Stimulated activated CD8-positive, alpha-beta memory T cell treated with anti-CD3 and anti-CD28 coated beads, Interleukin-12 subunit alpha, Interleukin-12 subunit beta, amount 100 ng/mL, for 4 hours (primary cell): ENCODE data around the gene ARHGAP15.

Experiments
- DNase-seq: peaks from one replicate; pipeline ENCODE4 v3.0.0-alpha.2; 2020; ENCODE audit warnings: low read depth

ARHGAP15 gene

DNA sequence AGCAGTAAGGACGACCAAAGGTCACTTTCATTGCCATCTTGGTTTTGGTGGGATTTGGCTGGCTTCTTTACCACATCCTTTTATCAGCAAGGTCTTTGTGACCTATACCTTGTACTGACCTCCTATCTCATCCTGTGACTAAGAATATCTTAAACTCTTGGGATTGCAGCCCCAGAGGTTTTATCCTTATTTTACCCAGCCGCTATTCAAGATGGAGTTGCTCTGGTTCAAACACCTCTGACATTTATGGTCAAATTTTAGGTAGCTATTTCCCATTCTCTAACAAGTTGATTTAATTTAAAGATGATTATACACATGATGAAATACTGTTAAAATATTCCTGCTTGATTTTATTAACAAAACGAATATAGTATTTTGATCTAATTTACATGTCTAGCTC is 326.1 kb downstream of the ARHGAP15 start:
- no peak for DNase-seq

DNA sequence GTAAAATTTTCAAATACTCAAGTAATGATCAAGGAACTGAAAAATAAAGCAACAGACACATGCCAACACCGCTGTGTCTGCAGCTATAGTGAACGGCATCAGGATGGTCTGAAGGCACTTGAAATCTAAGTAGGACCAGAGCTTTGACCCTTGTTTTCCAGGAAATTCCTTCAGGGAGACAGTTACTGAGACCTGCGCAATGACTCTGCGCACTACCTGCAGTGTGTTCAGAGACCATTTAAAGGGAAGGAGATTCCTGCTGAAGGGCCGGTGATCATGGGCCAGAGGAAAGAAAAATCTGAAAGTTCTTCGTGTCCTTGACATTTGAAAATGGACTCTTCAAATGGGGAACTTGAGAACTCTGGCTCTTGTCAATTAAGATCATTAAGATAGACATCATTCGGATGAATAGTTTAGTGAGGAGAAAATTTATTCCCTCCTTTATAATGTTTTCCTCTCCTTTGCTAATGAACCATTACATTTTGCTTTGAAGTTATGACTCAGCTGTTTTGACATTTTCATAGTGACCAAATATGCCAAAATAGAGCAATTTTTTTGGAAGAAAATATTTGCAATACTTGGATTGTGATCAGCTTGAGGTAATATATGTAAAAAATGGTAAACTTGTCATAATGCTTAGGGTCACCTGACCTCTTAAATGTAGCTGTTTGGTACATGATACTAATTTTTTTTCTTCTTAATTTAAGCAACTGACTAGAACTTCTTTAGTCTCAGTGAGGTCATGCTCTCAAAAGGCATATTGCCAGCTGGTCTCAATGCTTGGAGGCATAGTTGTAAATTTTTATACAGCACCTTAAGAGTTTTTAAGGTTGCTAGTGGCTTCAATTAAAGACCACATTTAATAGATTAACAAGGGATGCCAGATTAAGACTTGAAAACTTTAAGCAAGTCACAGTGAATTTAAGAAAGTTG is 329.3 kb downstream of the ARHGAP15 start:
- no peak for DNase-seq

DNA sequence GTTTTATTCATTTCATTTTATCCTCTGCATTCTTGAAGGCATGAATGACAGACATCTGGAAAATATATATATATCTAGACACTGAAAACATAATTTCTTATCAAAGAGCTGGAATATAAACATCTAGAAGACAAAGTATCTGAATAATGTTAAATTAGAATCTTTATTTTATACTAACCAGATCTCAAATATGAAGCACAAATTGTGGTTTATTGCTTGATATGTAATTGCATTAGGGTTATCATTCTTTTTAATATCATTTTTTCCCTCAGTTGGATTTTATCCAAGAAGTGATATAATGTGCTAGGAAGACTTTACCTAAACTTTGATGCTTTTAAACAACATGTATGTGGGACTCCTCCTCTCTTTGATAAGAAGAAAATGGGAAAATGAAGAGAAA is 331.2 kb downstream of the ARHGAP15 start:
- DNase-seq = no peak

DNA sequence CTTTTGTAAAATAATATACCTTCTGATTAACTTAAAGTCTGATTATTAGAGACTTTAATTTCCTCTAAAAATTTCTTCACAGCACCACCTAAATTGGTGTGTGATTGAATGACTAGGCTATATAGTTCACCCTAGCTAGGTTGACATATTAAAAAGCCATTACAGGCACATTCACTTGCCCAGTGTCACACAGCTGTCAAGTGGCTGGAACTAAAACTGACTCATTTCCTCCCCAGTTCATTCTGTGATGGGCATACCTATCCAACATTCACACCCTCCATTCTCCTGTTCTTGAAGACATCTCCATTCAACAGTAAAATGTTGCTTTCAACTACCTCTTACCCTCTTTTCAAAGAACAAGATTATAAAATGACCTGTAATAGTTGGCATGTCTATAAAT is 334.5 kb downstream of the ARHGAP15 start:
- DNase-seq = no peak

DNA sequence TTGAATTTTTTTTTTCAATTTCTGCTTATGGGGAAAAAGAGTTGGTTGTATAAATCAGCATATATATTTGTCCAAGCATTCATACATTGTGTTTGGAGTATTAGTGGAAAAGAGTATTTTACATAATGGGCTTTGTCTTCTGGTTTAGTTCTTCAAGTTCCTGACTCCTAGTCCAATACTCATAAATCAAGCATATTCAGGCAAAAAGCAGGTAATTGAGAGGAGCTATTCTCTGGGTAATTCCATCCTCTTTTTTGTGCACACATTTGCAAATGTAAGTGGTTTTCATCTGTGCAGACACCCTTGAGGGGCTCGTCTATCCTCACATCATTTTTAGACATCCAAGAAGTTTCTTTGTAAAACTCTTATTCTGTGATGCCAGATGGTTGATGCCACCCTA is 337.2 kb downstream of the ARHGAP15 start:
- DNase-seq = no peak

DNA sequence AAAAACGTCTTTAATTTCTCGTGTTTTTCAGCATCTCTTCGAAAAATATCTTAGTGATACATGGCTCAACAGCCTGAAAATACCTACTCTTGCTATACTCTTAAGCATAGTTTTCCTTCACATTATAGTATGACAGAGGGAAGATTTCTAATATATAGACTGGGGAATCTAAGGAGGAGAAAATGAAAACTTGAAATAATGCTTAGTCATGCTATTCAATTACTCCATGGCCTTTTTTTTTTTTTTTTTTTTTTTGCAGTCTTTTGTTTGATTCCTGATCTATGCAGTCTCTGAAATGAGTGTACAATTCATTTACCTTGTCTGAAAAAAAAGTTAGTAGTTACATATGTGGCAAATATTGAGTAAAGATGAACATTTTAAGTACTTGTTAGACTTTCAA is 337.8 kb downstream of the ARHGAP15 start:
- no peak for DNase-seq

DNA sequence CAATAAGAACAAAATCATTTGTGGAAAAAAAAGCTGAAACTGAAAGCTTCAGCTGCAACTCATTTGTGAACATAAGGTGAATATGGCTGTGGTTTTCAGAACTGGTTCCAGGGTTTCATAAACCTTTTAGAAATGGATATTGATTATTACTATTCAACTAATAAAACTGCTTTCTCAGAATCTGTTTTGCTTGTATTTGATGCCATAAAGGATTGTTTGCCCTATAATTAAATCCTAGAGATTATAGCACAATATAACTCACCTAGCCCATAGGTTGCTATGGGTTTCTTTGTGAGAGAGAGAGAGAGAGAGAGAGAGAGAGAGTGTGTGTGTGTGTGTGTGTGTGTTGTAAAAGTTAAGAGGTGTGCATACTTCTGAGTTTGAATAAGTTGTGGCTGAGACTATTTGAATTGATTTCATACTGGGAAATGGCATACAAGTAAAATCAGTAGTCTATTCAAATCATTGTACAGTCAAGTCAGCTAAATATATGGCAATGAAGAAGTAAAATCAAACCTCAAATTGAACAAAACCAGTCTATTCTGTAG is 339.2 kb downstream of the ARHGAP15 start:
- no peak for DNase-seq

DNA sequence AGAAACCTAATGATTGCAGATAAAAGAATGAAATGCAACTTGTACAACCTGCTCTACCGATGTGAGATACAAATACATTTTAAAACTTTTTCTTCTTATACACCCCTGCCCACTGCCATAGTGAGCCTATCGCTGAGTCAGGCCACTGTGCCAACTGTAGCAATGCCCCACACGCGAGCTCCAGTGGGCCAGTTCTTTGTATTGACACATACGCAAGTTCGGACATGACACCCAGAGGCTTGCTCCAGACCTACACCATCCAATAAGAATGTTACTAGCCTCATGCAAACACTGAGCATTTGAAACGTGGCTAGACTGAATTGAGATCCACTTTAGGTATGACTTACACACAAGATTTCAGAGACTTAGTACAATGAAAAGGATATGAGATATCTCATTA is 340.1 kb downstream of the ARHGAP15 start:
- no peak for DNase-seq

DNA sequence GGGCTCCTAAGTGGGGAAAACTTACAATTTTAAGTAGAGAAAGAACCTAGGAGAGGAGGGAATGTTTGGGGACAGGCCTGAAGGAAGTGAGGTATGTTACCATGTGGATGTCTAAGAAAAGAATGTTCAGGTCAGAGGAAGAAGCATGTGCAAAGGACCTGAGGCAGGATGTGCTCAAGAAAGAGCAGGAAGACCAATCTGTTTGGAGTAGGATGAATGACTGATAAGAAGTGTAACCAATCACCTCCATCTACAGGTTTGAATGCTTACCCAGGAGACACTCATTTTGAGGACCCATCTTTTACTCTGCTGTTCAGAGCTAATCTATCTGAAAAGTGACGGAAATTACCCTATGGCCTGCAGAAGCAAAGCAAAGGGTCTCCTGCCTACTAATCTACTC is 342.3 kb downstream of the ARHGAP15 start:
- DNase-seq = no peak

DNA sequence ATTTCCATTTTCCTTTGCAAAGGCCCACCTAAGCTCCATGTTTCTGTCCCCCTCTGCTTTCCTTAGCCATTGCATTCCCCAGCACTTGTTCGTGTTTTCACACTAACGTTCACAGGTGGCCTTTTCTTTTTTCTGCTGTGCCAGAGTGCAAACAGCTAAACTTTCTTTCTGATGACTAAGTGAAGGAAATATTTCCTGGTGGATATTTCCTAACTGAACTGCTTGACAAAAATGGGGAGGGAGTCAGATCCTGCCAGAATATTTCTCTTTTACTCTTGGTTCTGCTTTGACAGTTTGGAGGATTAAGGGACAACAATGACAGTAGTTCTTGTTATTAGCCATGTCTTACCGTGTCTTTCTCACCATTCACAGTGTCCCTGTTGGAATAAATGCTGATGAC is 344.0 kb downstream of the ARHGAP15 start:
- no peak for DNase-seq

DNA sequence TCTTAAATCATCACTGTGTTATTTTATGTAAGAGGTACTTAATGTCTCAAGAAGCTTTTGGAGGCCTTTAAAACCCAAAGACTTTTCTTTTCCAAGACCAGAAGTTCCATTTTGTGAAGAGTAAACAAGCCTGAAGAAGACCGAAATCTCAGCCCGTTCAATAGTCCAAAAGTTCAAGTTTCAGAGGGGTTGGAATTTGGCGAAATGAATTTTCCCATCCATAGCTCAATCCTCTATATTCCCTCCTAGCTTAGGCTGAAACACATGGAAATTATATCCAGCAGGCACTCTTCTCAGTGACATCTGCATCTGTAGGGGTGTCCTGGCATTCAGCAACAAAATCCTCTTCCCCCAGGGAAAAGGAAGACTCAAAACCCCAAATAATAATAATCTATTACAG is 344.6 kb downstream of the ARHGAP15 start:
- DNase-seq = no peak

DNA sequence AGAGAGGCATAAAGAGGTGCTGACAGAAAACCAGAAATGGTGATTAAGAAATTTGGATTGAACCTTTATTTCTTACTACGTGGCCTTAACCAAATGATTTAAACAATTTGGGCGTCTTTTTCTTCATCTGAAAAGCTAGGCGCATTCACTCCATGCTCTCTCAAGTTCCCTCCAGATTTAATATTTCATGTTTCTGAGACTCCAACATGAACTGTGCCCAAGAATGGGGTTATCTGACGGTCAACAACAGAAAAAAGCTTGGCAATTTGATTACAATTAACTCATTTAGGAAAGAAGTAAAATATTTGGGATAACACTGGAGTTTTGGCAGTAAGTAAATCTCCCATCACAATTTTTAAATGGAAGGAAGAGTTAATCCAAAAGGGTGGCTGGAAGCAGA is 345.4 kb downstream of the ARHGAP15 start:
- DNase-seq = no peak

DNA sequence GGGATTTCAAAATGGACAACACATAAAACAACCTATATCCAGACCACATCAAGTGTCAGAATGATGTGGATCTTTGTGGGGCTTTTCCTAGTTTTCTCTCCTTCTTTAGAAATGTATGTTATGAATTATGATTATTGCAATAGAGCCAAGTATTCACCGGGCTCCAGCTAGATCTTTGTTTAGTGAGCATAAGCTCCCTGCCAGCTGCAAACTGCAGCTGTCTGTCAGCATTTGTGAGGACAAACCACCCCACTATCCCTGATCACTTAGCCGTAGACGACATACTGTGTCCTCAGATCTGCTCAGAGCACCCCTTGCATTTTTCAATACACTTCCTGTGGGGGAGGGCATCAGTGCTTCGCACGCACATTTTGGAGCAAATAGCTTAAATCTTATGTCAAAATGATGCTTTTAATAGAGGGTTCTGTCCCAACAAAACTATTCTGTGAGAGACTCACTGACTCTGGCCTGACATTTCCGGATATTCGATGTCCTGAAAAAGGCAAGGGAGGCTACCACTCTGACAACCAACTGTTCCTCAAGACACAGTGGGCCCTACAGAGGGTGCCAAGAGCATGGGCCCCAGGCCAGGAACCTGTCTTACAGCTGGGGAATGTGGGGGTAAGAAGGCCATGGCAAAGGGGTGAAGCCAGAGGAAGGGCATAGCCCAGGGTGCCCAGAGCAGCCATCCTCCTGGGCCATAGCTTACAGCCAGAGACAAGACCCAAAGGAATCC is 346.0 kb downstream of the ARHGAP15 start:
- DNase-seq = no peak

DNA sequence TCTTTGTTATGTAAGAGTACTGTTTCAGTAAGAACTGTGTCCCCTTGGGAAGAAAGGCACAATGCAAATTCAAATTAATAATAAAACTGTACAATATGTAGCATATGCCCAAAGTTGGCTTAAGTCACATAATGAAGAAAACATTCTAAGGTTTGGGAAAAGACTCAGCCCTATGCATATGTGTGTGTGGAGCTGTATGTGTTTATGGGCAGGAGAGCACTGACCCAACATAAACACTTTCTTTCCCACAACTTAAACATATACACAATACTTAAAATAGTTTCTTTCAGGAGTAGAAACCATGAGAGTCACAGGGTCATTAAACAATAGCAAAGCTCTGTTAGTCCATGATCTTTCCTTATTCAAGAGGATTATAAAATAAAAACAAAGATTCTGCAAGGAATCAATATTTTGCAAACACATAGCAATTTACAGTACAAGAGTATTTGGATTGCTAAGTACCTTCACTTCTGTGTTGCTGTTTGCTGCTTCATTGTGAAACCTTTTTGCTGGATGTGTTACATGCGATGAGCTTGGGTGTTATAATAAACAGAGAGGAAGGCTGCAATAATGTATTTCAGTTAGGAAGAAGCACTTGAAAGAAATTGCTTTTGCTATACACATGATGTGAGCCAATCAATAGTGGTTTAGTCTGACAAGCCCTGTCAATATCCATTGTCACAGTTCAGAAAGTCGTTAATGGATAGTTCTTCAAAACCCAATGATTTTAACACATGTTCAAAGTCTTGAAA is 347.3 kb downstream of the ARHGAP15 start:
- no peak for DNase-seq

DNA sequence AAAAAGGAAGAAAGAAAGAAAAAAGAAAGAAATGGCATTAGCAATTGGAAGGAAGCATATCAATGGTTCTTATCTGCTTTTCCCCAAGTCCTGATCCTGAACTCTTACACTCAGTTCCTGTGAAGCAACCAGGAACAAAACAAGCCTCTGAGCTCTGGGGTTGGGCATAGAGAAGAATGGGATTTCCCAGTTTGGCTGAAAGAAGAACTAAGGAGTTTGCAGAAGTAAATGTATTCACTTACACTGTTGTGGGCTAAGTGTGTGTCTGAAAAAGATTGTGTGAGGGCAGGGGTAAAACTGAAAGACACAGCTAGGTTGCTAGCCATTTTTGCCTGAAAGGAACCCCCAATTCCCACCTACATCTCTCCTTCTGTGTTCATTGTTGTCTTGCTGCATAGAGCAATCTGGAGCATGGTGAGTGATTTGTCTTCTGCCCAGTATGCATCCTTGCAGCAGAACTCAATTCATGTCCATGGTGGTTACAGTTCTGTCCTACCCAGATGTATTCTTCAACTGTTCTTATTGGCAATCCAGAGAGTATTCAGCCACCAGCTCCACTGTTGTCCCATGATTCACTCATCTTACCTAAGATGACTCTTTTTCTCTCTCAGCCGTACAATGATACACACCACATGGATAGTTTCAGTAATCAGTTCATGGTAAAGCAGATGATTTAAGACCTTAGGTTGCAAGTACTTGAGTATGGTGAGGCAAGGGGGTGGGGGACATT is 348.7 kb downstream of the ARHGAP15 start:
- no peak for DNase-seq

DNA sequence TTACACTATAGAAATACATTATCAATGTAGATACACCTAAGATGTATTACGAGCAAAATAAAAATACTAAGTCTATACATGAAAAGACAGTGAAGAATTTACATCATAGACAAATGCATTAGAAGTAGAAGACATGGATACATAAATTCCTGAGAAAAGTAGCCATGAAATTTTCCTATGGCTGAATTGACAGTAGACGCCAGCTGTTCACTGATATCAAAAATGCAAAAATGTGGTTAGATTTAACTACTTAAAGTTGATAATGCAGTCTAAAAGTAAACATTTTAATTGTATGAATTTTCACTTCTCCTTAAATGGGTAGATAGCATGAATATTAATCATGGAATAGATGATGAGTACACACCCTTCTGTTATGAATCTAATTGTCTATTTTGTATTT is 350.9 kb downstream of the ARHGAP15 start:
- DNase-seq = no peak

DNA sequence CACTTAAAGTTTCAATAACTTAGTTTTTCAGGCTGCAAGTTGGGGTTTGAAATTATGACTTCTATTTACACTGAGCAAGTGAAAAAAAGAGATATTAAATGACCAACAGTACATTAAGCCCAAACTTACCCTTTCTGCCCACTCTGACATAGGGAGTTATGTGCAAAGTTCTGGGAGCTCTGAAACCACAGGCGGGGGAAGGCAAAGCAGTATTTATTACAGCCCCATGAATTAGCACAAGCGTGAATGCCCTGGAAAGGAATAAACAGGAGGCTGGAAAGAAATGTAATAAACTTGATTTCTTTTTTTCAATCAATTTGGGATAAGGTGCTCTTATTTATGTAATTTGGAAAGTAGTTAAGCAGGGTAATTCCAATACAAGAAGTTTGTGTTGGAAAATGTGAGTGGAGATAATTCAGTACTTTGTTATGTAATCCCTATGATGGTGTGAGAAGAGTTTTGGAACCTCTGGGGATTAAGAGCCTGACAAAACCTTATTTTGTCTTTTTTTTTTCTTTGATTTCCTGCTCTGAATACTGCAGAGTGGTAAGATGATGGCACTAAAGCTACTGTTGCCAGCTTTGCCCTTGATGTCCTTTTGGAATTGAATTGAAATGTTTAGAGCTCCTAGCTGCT is 351.5 kb downstream of the ARHGAP15 start:
- DNase-seq = no peak

DNA sequence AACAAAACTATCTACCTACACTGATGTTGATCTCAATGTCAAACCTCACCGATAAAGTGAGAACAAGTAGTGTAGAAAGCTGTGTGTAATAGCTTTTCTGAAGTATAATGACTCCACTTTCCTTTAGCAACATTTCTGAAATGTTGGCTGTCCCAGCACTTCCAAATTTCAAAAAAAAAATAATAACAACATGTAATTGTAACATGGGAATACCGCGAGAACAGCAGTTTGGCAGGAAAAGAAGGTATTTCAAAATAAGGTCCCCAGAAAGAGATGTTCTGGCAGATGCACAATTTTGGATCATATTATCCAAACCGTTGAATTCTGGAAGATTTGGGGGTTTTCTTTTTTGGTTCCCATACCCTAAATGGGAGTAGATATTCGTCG is 352.0 kb downstream of the ARHGAP15 start:
- no peak for DNase-seq

DNA sequence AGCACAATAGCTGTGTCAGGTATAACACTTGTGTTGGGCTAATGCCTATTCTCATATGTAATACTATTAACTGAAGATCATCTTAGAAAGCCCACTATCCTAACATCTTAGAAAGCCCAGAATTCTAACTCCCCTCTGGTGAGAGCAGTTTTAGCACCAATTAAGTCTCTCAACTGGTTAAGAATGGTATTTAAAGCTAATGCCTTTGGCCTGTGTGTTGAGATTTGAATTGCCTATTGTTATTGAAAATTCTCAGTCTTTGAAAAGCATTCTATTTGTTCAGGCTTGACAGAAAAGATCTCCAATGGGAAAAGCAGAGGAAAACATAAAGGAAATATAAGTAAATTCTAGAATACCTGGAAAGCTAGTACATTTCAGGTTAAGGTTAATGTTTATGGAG is 352.5 kb downstream of the ARHGAP15 start:
- no peak for DNase-seq

DNA sequence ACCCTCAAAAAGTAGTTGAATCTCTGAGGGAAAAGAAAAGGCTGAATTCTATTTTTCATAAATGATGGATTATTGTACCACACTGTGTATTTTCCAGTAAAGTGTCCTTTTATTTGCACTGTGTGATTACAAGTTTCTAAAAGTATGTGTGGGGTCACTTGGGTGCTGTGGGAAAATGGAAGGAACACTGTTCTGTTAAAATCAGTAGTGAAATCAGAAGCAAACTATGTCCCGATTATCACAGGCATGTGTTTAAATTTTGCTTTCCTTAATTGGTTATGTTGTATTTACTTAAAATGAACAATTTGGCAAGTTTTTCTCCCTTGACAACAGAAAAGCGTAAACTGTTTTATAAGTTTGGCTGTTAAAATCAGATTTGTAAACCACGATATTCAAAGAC is 353.1 kb downstream of the ARHGAP15 start:
- DNase-seq = no peak

DNA sequence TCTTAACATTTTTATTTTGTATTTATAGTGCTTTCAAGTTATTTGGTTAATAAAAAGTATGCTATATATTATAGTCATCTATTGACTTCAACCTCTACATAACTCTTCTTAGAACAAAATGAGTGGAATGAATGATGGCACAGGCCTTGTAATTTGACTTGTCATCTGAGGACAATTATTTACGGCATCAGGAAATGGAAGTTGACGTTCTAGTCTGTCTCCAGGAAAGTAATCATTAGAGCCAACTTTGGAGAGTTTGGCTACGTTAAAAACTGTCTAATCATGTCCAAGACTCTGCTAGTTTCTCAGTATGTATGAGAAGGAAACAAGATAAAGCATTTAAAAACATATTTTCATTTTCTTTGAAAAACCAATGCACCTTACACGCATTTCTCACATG is 353.6 kb downstream of the ARHGAP15 start:
- DNase-seq = no peak
